K562 (cell line): Measurements from ENCODE around the gene SELENOK. TPM values are rescaled to one million over a fixed set of nuclear protein-coding genes. Genes with fewer than 3 reads are reported as not detected.

ENCODE experiments used
- ATAC-seq: fragments of 200-7000 bp; cut with Tn5 transposase; 3 replicates; pipeline ENCODE4 v1.9.1; 2020; ENCODE audit warnings: moderate library complexity
- BruUV-seq: library from RNA; stranded (reverse); fragments of 400-500 nt; replicated peaks from 2 replicates; lab custom pipeline; 2021; lab: Mats Ljungman, UMichigan
- CTCF ChIA-PET: fragments of 300-600 bp; formaldehyde crosslinking; extraction: SDS; loops from one replicate; lab custom pipeline; 2021; ENCODE audit warnings: low intra/inter-chr PET ratio; lab: Yijun Ruan, JAX
- POLR2A ChIA-PET: fragments of 300-600, 350-650 bp; sonication (Branson Sonifier 250); formaldehyde crosslinking; extraction: SDS; loops from one replicate; lab custom pipeline; 2021; ENCODE audit warnings: antibody characterized with exemption, inconsistent platforms; lab: Yijun Ruan, JAX
- DNase-seq, 4 experiments: peaks; one replicate each; pipeline versions ENCODE4 v3.0.0 to v3.0.0-alpha.2; 2011 to 2018; ENCODE audit warnings: low spot score in 3 of 4, mixed read lengths in 3 of 4; ENCODE audit errors: extremely low read depth in 1 of 4
- FAIRE-seq: peaks from 2 replicates; lab custom pipeline; 2011; peaks lifted over from hg19 to GRCh38; lab: Jason Lieb, UNC
- H2AFZ ChIP-seq: 2 replicates; pipeline ENCODE4 v1.6.0; 2011; ENCODE audit warnings: low read depth, low read length, control low read depth, inconsistent platforms
- H3K27ac ChIP-seq: fragments of 200-600 bp; 3 replicates; pipeline ENCODE4 v1.8.0; 2011; ENCODE audit warnings: low read depth, mild to moderate bottlenecking, control low read depth, inconsistent platforms, low read length, moderate library complexity, mixed read lengths; ENCODE audit errors: extremely low read depth
- H3K27me3 ChIP-seq, 2 experiments: fragments of 300-600 bp in 1 of 2; 2 replicates in 1 of 2; 3 replicates in 1 of 2; pipeline versions ENCODE4 v1.6.0 to v1.8.0; 2011; ENCODE audit warnings: inconsistent platforms in 2 of 2, low read length in 2 of 2, mild to moderate bottlenecking in 1 of 2, mixed read lengths in 1 of 2, moderate library complexity in 1 of 2; ENCODE audit not compliant: control insufficient read depth in 2 of 2, insufficient read depth in 2 of 2
- H3K36me3 ChIP-seq: fragments of 300-600 bp; 3 replicates; pipeline ENCODE4 v1.8.0; 2011; ENCODE audit warnings: mild to moderate bottlenecking, low read length, inconsistent platforms; ENCODE audit not compliant: control insufficient read depth, insufficient read depth
- H3K4me1 ChIP-seq, 2 experiments: fragments of 200-600 bp in 1 of 2; replicated peaks in 1 of 2; 2 replicates in 1 of 2; 3 replicates in 1 of 2; pipeline versions ENCODE4 v1.5.1 to v1.8.0; 2011; ENCODE audit warnings: inconsistent platforms in 2 of 2, low read length in 2 of 2, mild to moderate bottlenecking in 1 of 2, mixed read lengths in 1 of 2, moderate library complexity in 1 of 2; ENCODE audit not compliant: control insufficient read depth in 2 of 2, insufficient read depth in 2 of 2
- H3K4me2 ChIP-seq: 2 replicates; pipeline ENCODE4 v1.6.1; 2011; ENCODE audit warnings: low read length, control low read depth, inconsistent platforms, mixed read lengths; ENCODE audit not compliant: insufficient read depth
- H3K4me3 ChIP-seq: fragments of 200-600 bp; sonication (generic), shearing (Covaris generic); 2 replicates; pipeline ENCODE4 v1.5.1; 2016; ENCODE audit warnings: control low read depth, inconsistent platforms
- H3K79me2 ChIP-seq: fragments of 200-600 bp; 3 replicates; pipeline ENCODE4 v1.8.0; 2011; ENCODE audit warnings: low read length, inconsistent platforms; ENCODE audit not compliant: control insufficient read depth, insufficient read depth
- H3K9ac ChIP-seq, 2 experiments: 2 replicates each; pipeline versions ENCODE4 v1.6.0 to v1.6.1; 2011; ENCODE audit warnings: low read depth in 2 of 2, low read length in 2 of 2, control low read depth in 1 of 2, inconsistent platforms in 1 of 2, mild to moderate bottlenecking in 1 of 2, mixed read lengths in 1 of 2; ENCODE audit not compliant: insufficient read depth in 1 of 2
- H3K9me1 ChIP-seq: one replicate; pipeline ENCODE4 v1.6.0; 2011; ENCODE audit warnings: inconsistent platforms, mild to moderate bottlenecking, low read length, moderate library complexity; ENCODE audit not compliant: control insufficient read depth, insufficient read depth
- H3K9me3 ChIP-seq: replicated peaks from 2 replicates; pipeline ENCODE4 v1.5.1; 2011; ENCODE audit warnings: low read depth, low read length, inconsistent platforms; ENCODE audit not compliant: control insufficient read depth, insufficient read depth
- H4K20me1 ChIP-seq: replicated peaks from 2 replicates; pipeline ENCODE4 v1.6.1; 2011; ENCODE audit warnings: low read length, inconsistent platforms, mixed read lengths; ENCODE audit not compliant: control insufficient read depth, insufficient read depth
- BCL6 ChIP-seq: fragments of 250-450 bp; sonication (Bioruptor Pico); IDR thresholded peaks from 2 replicates; pipeline ENCODE4 v1.4.0; 2020
- FOS ChIP-seq: IDR thresholded peaks from 3 replicates; pipeline ENCODE4 v1.6.1; 2011; ENCODE audit not compliant: insufficient read length; ENCODE audit errors: extremely low read depth
- FUS ChIP-seq: fragments of 200-400 bp; formaldehyde crosslinking; optimal IDR thresholded peaks from 2 replicates; pipeline ENCODE3; 2017; ENCODE audit warnings: low read depth, low read length
- MXI1 ChIP-seq: IDR thresholded peaks from 2 replicates; pipeline ENCODE4 v1.6.1; 2011; ENCODE audit warnings: low read depth, mild to moderate bottlenecking, improper control_type of control experiment, low read length
- PHF20 ChIP-seq: fragments of 450-650 bp; IDR thresholded peaks from 2 replicates; pipeline ENCODE4 v1.6.1; 2018; ENCODE audit not compliant: partially characterized antibody
- RFX1 ChIP-seq: fragments of 450-650 bp; IDR thresholded peaks from 2 replicates; pipeline ENCODE4 v1.6.1; 2016; ENCODE audit warnings: mild to moderate bottlenecking, moderate library complexity
- RUNX1 ChIP-seq: sonication (generic); IDR thresholded peaks from 2 replicates; pipeline ENCODE4 v1.6.1; 2016; ENCODE audit warnings: antibody characterized with exemption, low read depth
- YY1 ChIP-seq, 3 experiments: IDR thresholded peaks; 2 replicates each; pipeline ENCODE4 v1.6.1; 2011; ENCODE audit warnings: low read length in 2 of 3, mild to moderate bottlenecking in 2 of 3, moderate library complexity in 2 of 3, borderline replicate concordance in 1 of 3, control low read depth in 1 of 3, low read depth in 1 of 3; ENCODE audit not compliant: insufficient read depth in 3 of 3, insufficient replicate concordance in 2 of 3, control insufficient read depth in 1 of 3, insufficient read length in 1 of 3; ENCODE audit errors: extremely low read depth in 1 of 3
- ZNF584 ChIP-seq: fragments of 200-800 bp; sonication (Bioruptor generic); IDR thresholded peaks from 2 replicates; pipeline ENCODE4 v1.6.1; 2016; ENCODE audit warnings: low read depth, mild to moderate bottlenecking, missing genetic modification characterization, missing compliant biosample characterization
- ZNF668 ChIP-seq: fragments of 250-450 bp; sonication (Bioruptor Pico); IDR thresholded peaks from 2 replicates; pipeline ENCODE4 v1.8.0; 2022; ENCODE audit warnings: mild to moderate bottlenecking, inconsistent platforms
- WGBS: fragments of 100-300 bp; shearing (Covaris generic); methylation state at CpG from one replicate; pipeline ENCODE4 v1.1.6; 2016; ENCODE audit warnings: low coverage, mixed read lengths; ENCODE audit not compliant: insufficient coverage; ENCODE audit errors: missing lambda C conversion rate; 5-methylcytosine and 5-hydroxymethylcytosine counted together
- in situ Hi-C: fragments of 300-500 bp; cut with MboI; formaldehyde crosslinking; loops from 4 replicates; pipeline ENCODE4 v1.15.0; 2018; ENCODE audit warnings: inconsistent platforms, mixed read lengths
- intact Hi-C: fragments of 100-400 bp; cut with micrococcal nuclease; formaldehyde crosslinking; loops from 2 replicates; pipeline ENCODE4 v1.14.2; 2022
- polyA plus RNA-seq, 8 experiments: library from polyadenylated mRNA; depleted of rRNA in 4 of 8; stranded (reverse) in 5 of 8; unstranded in 3 of 8; fragments of >200 nt; fragmentation: Nextera tagmentation in 2 of 8; fragmentation: Illumina TruSeq in 1 of 8; extraction: Ambion mirVana in 2 of 8; extraction: Trizol in 1 of 8; gene quantifications; 2 replicates each; pipeline versions ENCODE4 v1.2.1 to v1.2.3, GENCODE V29; 2011 to 2014; ENCODE audit warnings: inconsistent platforms in 1 of 8, missing spikeins in 1 of 8
- total RNA-seq, 7 experiments: library from RNA; depleted of rRNA in 6 of 7; stranded (reverse); fragments of >200 nt in 6 of 7; fragmentation: Illumina TruSeq in 2 of 7; extraction: Trizol in 2 of 7; gene quantifications; 2 replicates each; pipeline versions ENCODE4 v1.2.1 to v1.2.3, GENCODE V29; 2011 to 2021; ENCODE audit warnings: low replicate concordance in 1 of 7
- TF ChIP-seq, protein P1 (sequence below), 2 experiments: IDR thresholded peaks; 2 replicates each; pipeline ENCODE4 v1.6.1; 2011; ENCODE audit warnings: borderline replicate concordance in 1 of 2, control low read depth in 1 of 2, low read depth in 1 of 2, low read length in 1 of 2, mild to moderate bottlenecking in 1 of 2, mixed read lengths in 1 of 2, moderate library complexity in 1 of 2; ENCODE audit not compliant: insufficient read depth in 1 of 2, insufficient read length in 1 of 2, poor library complexity in 1 of 2, severe bottlenecking in 1 of 2; ENCODE audit errors: extremely low read depth in 1 of 2
- TF ChIP-seq, protein P2 (sequence below): fragments of 450-650 bp; conservative IDR thresholded peaks from 2 replicates; pipeline ENCODE4 v1.6.1; 2016; ENCODE audit warnings: missing genetic modification characterization, low read depth, mild to moderate bottlenecking, missing compliant biosample characterization, moderate library complexity

SELENOK gene
- total and polyA plus RNA-seq, 9 of the 15 experiments (the other 6 are each of a cell fraction or from before 2014, with no cell fraction given): 18.3 to 164 (median 34.8) TPM

DNA sequence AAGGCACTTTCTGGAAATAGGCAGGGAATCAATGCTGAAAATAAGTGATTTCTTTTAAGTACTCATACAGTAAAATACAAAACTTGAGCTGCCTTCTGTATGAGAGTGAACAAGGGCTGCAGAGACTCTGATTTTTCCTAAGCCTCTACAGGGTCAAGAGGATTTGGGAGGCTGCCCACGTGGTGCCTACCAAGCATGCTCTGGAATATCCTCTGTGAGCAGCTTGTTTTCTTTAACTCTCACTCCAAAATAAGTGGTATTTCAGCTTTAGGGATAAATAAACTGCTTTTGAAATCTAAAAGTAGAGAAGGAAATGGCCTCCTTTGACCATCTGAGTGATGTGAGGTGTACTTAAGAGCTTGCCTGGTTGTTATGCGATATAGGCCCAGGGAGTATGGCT, 8.1 kb upstream of the SELENOK start:
- in situ Hi-C loops: no loop called here
- peaks cover 0 to 5% of the 10 kb centered on the region in 2 experiments; a peak in 3 of 5 replicates for H3K27me3 ChIP-seq
- intact Hi-C loops: no loop called here
- no peaks in the 10 kb centered on the region for H3K9me3 ChIP-seq
- ChIA-PET POLR2A (no interaction called here), CTCF (no interaction called here)
- ATAC-seq: no peak
- DNase-seq: no peak
- H3K36me3 ChIP-seq: no peaks in the 10 kb centered on the region
- H3K27ac ChIP-seq: no peak overlapping the region
- no peak overlapping the region for H3K9ac ChIP-seq
- H3K4me1 ChIP-seq: no peaks in the 10 kb centered on the region
- H3K9me1 ChIP-seq: no peaks in the 10 kb centered on the region
- no peak for TF ChIP-seq MXI1
- TF ChIP-seq RUNX1: no peak
- TF ChIP-seq FUS: no peak
- TF ChIP-seq RFX1: no peak
- no peak for TF ChIP-seq FOS
- TF ChIP-seq ZNF668 (CRISPR knock-in tag): no peak
- H2AFZ ChIP-seq: no peak overlapping the region
- 0% methylated on average over 2 of the region's 2 CpGs for WGBS
- H4K20me1 ChIP-seq: no peaks in the 10 kb centered on the region
- no peak overlapping the region for H3K4me2 ChIP-seq
- FAIRE-seq: no peak
- H3K79me2 ChIP-seq: no peaks in the 10 kb centered on the region
- no TSS peak for BruUV-seq
- no peak overlapping the region for H3K4me3 ChIP-seq

DNA sequence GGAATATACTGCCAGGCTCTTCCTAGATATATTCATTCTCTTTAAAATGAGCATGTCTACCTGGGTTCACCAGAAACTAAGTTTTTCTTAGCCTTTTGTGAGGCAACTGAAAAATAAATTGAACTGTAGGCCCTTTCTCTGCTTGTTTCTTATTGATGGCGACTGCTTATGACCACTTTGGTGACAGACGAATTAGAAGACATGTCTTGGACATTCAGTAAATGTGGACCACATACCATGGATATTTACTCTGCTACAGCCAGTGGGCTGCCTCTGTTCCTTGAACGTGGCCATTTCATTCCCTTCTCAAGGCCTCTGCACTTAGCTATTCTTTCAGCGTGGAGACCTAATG, 603 bp upstream of the SELENOK start:
- Histone ChIP-seq H3K9me3 (no peaks in the 10 kb centered on the region), H3K4me3 (peak overlapping the region; percentile 81), H3K4me2 (peak overlapping the region; percentile 73), H3K9ac (peak overlapping the region in 1 of 2 experiments; percentile 80; a peak in 3 of 4 replicates), H2AFZ (peak overlapping the region; percentile 93), H3K4me1 (peaks cover 0 to 11% of the 10 kb centered on the region in 2 experiments; a peak in 3 of 5 replicates), H4K20me1 (peaks cover 13% of the 10 kb centered on the region; the same call in 1 of the 2 replicates), H3K9me1 (peaks cover 2% of the 10 kb centered on the region), H3K27ac (peak overlapping the region; percentile 84), H3K79me2 (peaks cover 21% of the 10 kb centered on the region), H3K36me3 (peaks cover 10% of the 10 kb centered on the region; the same call in 1 of the 3 replicates), H3K27me3 (no peaks in the 10 kb centered on the region)
- POLR2A ChIA-PET: interaction anchor here (0.5 to 1.4 kb wide), 4 partner anchors 36 to 756 kb away, joined by 3 to 5 read pairs (median 3); no protein-coding TSS in a partner anchor
- ATAC-seq (no peak), FAIRE-seq (no peak), DNase-seq (no peak)
- 55% methylated on average over 4 of the region's 4 CpGs for WGBS
- BruUV-seq: TSS peak; percentile 95
- intact Hi-C loops (no loop called here), in situ Hi-C loops (no loop called here)
- CTCF ChIA-PET: no interaction called here
- 0 out of 2 replicates have a peak, but pooled peaks have one; percentile 46 for TF ChIP-seq ZNF584 (CRISPR knock-in tag)
- peak; percentile 2 for TF ChIP-seq PHF20
- TF ChIP-seq YY1 (IDR thresholded peaks at IDR 0.05; ENCODE audit: borderline replicate concordance in 1 of 3, control insufficient read depth in 1 of 3, extremely low read depth in 1 of 3, insufficient read depth in 3 of 3, insufficient read length in 1 of 3, insufficient replicate concordance in 2 of 3, low read depth in 1 of 3, low read length in 2 of 3): peak in 1 of 3 experiments; percentile 59
- TF ChIP-seq BCL6 (CRISPR knock-in tag): no peak
- TF ChIP-seq, protein P1, sequence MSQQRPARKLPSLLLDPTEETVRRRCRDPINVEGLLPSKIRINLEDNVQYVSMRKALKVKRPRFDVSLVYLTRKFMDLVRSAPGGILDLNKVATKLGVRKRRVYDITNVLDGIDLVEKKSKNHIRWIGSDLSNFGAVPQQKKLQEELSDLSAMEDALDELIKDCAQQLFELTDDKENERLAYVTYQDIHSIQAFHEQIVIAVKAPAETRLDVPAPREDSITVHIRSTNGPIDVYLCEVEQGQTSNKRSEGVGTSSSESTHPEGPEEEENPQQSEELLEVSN (IDR thresholded peaks at IDR 0.05; ENCODE audit: borderline replicate concordance in 1 of 2, extremely low read depth in 1 of 2, insufficient read depth in 1 of 2, insufficient read length in 1 of 2, low read depth in 1 of 2, low read length in 1 of 2, poor library complexity in 1 of 2, severe bottlenecking in 1 of 2): peak in 1 of 2 experiments; percentile 0
- TF ChIP-seq, protein P2, sequence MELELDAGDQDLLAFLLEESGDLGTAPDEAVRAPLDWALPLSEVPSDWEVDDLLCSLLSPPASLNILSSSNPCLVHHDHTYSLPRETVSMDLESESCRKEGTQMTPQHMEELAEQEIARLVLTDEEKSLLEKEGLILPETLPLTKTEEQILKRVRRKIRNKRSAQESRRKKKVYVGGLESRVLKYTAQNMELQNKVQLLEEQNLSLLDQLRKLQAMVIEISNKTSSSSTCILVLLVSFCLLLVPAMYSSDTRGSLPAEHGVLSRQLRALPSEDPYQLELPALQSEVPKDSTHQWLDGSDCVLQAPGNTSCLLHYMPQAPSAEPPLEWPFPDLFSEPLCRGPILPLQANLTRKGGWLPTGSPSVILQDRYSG: no peak
